HepG2 (cell line): Measurements from ENCODE around the gene ATP6V0D1. TPM values are rescaled to one million over a fixed set of nuclear protein-coding genes. Genes with fewer than 3 reads are reported as not detected.

Experiments
- ASH2L ChIP-seq: fragments of 300-600, 200-600 bp; sonication (generic); IDR thresholded peaks from 2 replicates; pipeline ENCODE4 v1.7.0; 2017; ENCODE audit warnings: low read depth, mild to moderate bottlenecking, moderate library complexity, mixed read lengths, low read length; ENCODE audit not compliant: insufficient read length
- BRCA1 ChIP-seq: sonication (generic); formaldehyde crosslinking; IDR thresholded peaks from 2 replicates; pipeline ENCODE4 v1.4.0; 2020; ENCODE audit warnings: missing genetic modification reagents
- CBX1 ChIP-seq: IDR thresholded peaks from one replicate; pipeline ENCODE4 v1.6.1; 2016; ENCODE audit warnings: antibody characterized with exemption, low read depth
- FOXK2 ChIP-seq: fragments of 450-650 bp; IDR thresholded peaks from 2 replicates; pipeline ENCODE4 v1.6.1; 2016
- FOXO1 ChIP-seq: sonication (generic); formaldehyde crosslinking; IDR thresholded peaks from 2 replicates; pipeline ENCODE4 v1.4.0; 2020; ENCODE audit warnings: missing genetic modification reagents
- FOXP1 ChIP-seq, 2 experiments: fragments of 450-650 bp in 1 of 2; IDR thresholded peaks; 2 replicates each; pipeline ENCODE4 v1.6.1; 2017 to 2018; ENCODE audit warnings: antibody characterized with exemption in 1 of 2
- HES4 ChIP-seq: sonication (generic); formaldehyde crosslinking; IDR thresholded peaks from 2 replicates; pipeline ENCODE4 v1.9.0; 2021; ENCODE audit warnings: mild to moderate bottlenecking, missing genetic modification reagents, borderline replicate concordance
- MAFK ChIP-seq, 2 experiments: IDR thresholded peaks in 1 of 2; conservative IDR thresholded peaks in 1 of 2; 2 replicates each; pipeline ENCODE4 v1.6.1; 2011; ENCODE audit warnings: improper control_type of control experiment in 2 of 2, low read length in 2 of 2
- MIER3 ChIP-seq: IDR thresholded peaks from 2 replicates; pipeline ENCODE4 v1.6.1; 2016; ENCODE audit warnings: missing compliant biosample characterization, borderline replicate concordance
- MTERF4 ChIP-seq: sonication (generic); formaldehyde crosslinking; IDR thresholded peaks from 2 replicates; pipeline ENCODE4 v1.8.0; 2023; ENCODE audit warnings: mild to moderate bottlenecking, missing genetic modification reagents
- PATZ1 ChIP-seq: sonication (generic); formaldehyde crosslinking; IDR thresholded peaks from 2 replicates; pipeline ENCODE4 v1.4.0; 2020; ENCODE audit warnings: missing genetic modification reagents
- TBP ChIP-seq: sonication (generic); formaldehyde crosslinking; IDR thresholded peaks from 2 replicates; pipeline ENCODE4 v1.5.0; 2020; ENCODE audit warnings: missing genetic modification reagents
- TFDP2 ChIP-seq: sonication (generic); formaldehyde crosslinking; IDR thresholded peaks from 2 replicates; pipeline ENCODE4 v1.4.0; 2020; ENCODE audit warnings: missing genetic modification reagents
- ZFP1 ChIP-seq: IDR thresholded peaks from 2 replicates; pipeline ENCODE4 v1.6.1; 2016
- ZNF20 ChIP-seq: sonication (generic); formaldehyde crosslinking; IDR thresholded peaks from 2 replicates; pipeline ENCODE4 v1.4.0; 2020; ENCODE audit warnings: mild to moderate bottlenecking, moderate library complexity, missing genetic modification reagents
- ZNF33B ChIP-seq: sonication (generic); formaldehyde crosslinking; IDR thresholded peaks from 2 replicates; pipeline ENCODE4 v1.5.1; 2020; ENCODE audit warnings: mild to moderate bottlenecking, missing genetic modification reagents
- ZNF589 ChIP-seq: sonication (generic); formaldehyde crosslinking; conservative IDR thresholded peaks from 2 replicates; pipeline ENCODE4 v1.8.0; 2022; ENCODE audit warnings: mild to moderate bottlenecking, moderate library complexity, missing genetic modification reagents
- ZSCAN21 ChIP-seq: sonication (generic); formaldehyde crosslinking; IDR thresholded peaks from 2 replicates; pipeline ENCODE4 v1.8.0; 2022; ENCODE audit warnings: mild to moderate bottlenecking, missing genetic modification reagents, moderate library complexity, borderline replicate concordance
- ZSCAN30 ChIP-seq: sonication (generic); formaldehyde crosslinking; IDR thresholded peaks from 2 replicates; pipeline ENCODE4 v1.5.0; 2020; ENCODE audit warnings: mild to moderate bottlenecking, missing genetic modification reagents
- polyA plus RNA-seq, 8 experiments: library from polyadenylated mRNA; depleted of rRNA in 3 of 8; stranded (reverse) in 7 of 8; unstranded in 1 of 8; fragments of >200 nt; fragmentation: Illumina TruSeq in 4 of 8; extraction: Trizol in 4 of 8; gene quantifications; 2 replicates each; pipeline versions ENCODE4 v1.2.1 to v1.2.3, GENCODE V29; 2011 to 2016; ENCODE audit warnings: low read depth in 4 of 8, missing spikeins in 1 of 8, mixed read lengths in 1 of 8; ENCODE audit not compliant: insufficient read depth in 1 of 8
- total RNA-seq, 5 experiments: library from RNA; depleted of rRNA; stranded (reverse); fragments of >200 nt; fragmentation: Illumina TruSeq; extraction: Trizol; gene quantifications; 2 replicates each; pipeline ENCODE4 v1.2.3, GENCODE V29; 2016; ENCODE audit warnings: low read depth in 1 of 5
- TF ChIP-seq, protein P1 (sequence below): sonication (generic); formaldehyde crosslinking; IDR thresholded peaks from 2 replicates; pipeline ENCODE4 v1.4.0; 2020; ENCODE audit warnings: mild to moderate bottlenecking, missing genetic modification reagents

Gene ATP6V0D1
- total and polyA plus RNA-seq, 2 of the 13 experiments (the other 11 are each of a cell fraction or from before 2014, with no cell fraction given) = 51.1 to 61.3 TPM

GRCh38 chr16:67528222-67528869 lies 47.4 kb upstream of the ATP6V0D1 start, which contains the start of gene RIPOR1 (continued):
- TF ChIP-seq ZSCAN21 = no peak
- no peak for TF ChIP-seq MAFK (conservative IDR thresholded peaks at IDR 0.05 in 1 of 2, IDR thresholded peaks at IDR 0.05 in 1 of 2; ENCODE audit: low read length in 2 of 2)
- 0 out of 2 replicates have a peak, but pooled peaks have one; percentile 4 for TF ChIP-seq FOXO1
- 0 out of 2 replicates have a peak, but pooled peaks have one; percentile 14 for TF ChIP-seq TBP (CRISPR knock-in tag)
- no peak for TF ChIP-seq CBX1
- TF ChIP-seq TFDP2 (CRISPR knock-in tag) = no peak
- TF ChIP-seq BRCA1 (CRISPR knock-in tag) = no peak
- no peak for TF ChIP-seq ZNF589
- TF ChIP-seq, protein P1, sequence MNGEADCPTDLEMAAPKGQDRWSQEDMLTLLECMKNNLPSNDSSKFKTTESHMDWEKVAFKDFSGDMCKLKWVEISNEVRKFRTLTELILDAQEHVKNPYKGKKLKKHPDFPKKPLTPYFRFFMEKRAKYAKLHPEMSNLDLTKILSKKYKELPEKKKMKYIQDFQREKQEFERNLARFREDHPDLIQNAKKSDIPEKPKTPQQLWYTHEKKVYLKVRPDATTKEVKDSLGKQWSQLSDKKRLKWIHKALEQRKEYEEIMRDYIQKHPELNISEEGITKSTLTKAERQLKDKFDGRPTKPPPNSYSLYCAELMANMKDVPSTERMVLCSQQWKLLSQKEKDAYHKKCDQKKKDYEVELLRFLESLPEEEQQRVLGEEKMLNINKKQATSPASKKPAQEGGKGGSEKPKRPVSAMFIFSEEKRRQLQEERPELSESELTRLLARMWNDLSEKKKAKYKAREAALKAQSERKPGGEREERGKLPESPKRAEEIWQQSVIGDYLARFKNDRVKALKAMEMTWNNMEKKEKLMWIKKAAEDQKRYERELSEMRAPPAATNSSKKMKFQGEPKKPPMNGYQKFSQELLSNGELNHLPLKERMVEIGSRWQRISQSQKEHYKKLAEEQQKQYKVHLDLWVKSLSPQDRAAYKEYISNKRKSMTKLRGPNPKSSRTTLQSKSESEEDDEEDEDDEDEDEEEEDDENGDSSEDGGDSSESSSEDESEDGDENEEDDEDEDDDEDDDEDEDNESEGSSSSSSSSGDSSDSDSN (CRISPR knock-in tag) = no peak; the same call in 1 of the 2 replicates
- 0 out of 2 replicates have a peak, but pooled peaks have one; percentile 50 for TF ChIP-seq HES4 (CRISPR knock-in tag)
- TF ChIP-seq ZNF20 (CRISPR knock-in tag) = no peak
- no peak; the same call in 1 of the 2 replicates for TF ChIP-seq ZFP1
- no peak for TF ChIP-seq ZSCAN30
- TF ChIP-seq FOXK2 = no peak
- no peak for TF ChIP-seq ZNF33B (CRISPR knock-in tag)
- no peak for TF ChIP-seq ASH2L
- TF ChIP-seq MTERF4 (CRISPR knock-in tag) = peak; percentile 87; the same call in 1 of the 2 replicates
- TF ChIP-seq PATZ1 = peak; percentile 72
- no peak for TF ChIP-seq FOXP1 (IDR thresholded peaks at IDR 0.05)
- peak; percentile 14; the same call in 1 of the 2 replicates for TF ChIP-seq FOXP1 (CRISPR knock-in tag; IDR thresholded peaks at IDR 0.05)
- 0 out of 2 replicates have a peak, but pooled peaks have one; percentile 39 for TF ChIP-seq MIER3 (CRISPR knock-in tag)
